ENCODE measurements around the gene UBE2I. TPM values are rescaled to one million over a fixed set of nuclear protein-coding genes. Genes with fewer than 3 reads are reported as not detected.

UBE2I gene
- polyA plus RNA-seq, 2 of the 4 experiments (the other 2 are of a cell fraction) = 170 to 208 TPM

- Histone ChIP-seq H3K27ac (peak overlapping the region; percentile 58 to 89; a peak in 4 of 6 replicates), H3K4me2 (peak overlapping the region; percentile 76), H3K9me3 (no peaks in the 10 kb centered on the region), H3K4me1 (peaks cover 28% of the 10 kb centered on the region), H3K4me3 (no peak overlapping the region)
- POLR2A ChIA-PET = interaction anchor here (1.5 kb wide), 1 partner anchor 8 kb away, joined by 4 read pairs; the partner anchor contains the start of gene UBE2I
- FAIRE-seq (no peak), ATAC-seq (no peak), DNase-seq (ENCODE audit: low read depth in 1 of 2, low spot score in 1 of 2) (no peak)
- TF ChIP-seq NPAS2 (CRISPR knock-in tag; IDR thresholded peaks at IDR 0.05; ENCODE audit: borderline replicate concordance) (no peak), MAZ (IDR thresholded peaks at IDR 0.05; ENCODE audit: borderline replicate concordance, low read depth, low read length) (no peak), HES2 (IDR thresholded peaks at IDR 0.05) (no peak), TP53 (CRISPR knock-in tag; IDR thresholded peaks at IDR 0.05) (no peak), ZNF302 (CRISPR knock-in tag; IDR thresholded peaks at IDR 0.05) (no peak), BCL3 (IDR thresholded peaks at IDR 0.05) (no peak)
- TF ChIP-seq, protein P1, sequence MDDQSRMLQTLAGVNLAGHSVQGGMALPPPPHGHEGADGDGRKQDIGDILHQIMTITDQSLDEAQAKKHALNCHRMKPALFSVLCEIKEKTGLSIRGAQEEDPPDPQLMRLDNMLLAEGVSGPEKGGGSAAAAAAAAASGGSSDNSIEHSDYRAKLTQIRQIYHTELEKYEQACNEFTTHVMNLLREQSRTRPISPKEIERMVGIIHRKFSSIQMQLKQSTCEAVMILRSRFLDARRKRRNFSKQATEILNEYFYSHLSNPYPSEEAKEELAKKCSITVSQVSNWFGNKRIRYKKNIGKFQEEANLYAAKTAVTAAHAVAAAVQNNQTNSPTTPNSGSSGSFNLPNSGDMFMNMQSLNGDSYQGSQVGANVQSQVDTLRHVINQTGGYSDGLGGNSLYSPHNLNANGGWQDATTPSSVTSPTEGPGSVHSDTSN (IDR thresholded peaks at IDR 0.05) = no peak
- 76% methylated on average over 12 of the region's 12 CpGs for WGBS (ENCODE audit: missing lambda C conversion rate)
- CTCF ChIA-PET = interaction anchor here (0.6 to 4.5 kb wide), 23 partner anchors 11 to 456 kb away, joined by 3 to 22 read pairs (median 4); no protein-coding TSS in a partner anchor
These were observed 7.9 kb upstream of the UBE2I start for GRCh38 chr16:1301562-1301961.

DNA sequence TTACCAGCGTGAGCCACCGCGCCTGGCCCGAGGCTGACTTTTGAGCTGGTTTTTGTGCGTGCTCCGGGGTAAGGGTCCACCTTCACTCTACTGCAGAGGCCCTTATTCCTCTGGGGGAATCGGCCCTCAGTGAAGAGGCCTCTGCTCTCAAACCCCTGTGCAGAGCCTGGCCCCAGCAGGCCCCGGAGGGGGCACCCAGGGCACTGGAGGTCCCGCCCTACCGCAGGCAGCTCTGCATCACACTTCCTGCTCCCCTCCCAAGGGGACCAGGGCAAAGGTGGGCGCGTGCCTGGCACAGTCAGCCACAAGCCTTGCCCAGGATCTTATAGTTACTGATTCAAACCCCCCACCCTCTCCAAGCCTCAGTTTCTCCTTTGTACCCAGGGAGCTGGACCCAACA, 3.6 kb upstream of the UBE2I start:
- ATAC-seq (no peak), FAIRE-seq (no peak), DNase-seq (ENCODE audit: low read depth in 1 of 2, low spot score in 1 of 2) (no peak)
- ChIA-PET CTCF (interaction anchor here (1.3 kb wide), 1 partner anchor 33 kb away, joined by 6 read pairs; no protein-coding TSS in a partner anchor), POLR2A (interaction anchor here (0.8 kb wide), 1 partner anchor 39 kb away, joined by 3 read pairs; no protein-coding TSS in a partner anchor)
- Histone ChIP-seq H3K4me3 (no peak overlapping the region), H3K27ac (no peak overlapping the region), H3K4me1 (peaks cover 14% of the 10 kb centered on the region; the same call in 1 of the 3 replicates), H3K9me3 (no peaks in the 10 kb centered on the region), H3K4me2 (no peak overlapping the region)
- 66% methylated on average over 8 of the region's 12 CpGs for WGBS (ENCODE audit: missing lambda C conversion rate)
- TF ChIP-seq FOXS1 (CRISPR knock-in tag; IDR thresholded peaks at IDR 0.05) (no peak), NFE2L2 (conservative IDR thresholded peaks at IDR 0.05; ENCODE audit: low read length) (no peak), JUN (IDR thresholded peaks at IDR 0.05) (no peak), KDM5A (IDR thresholded peaks at IDR 0.05) (no peak), RNF2 (IDR thresholded peaks at IDR 0.05; ENCODE audit: borderline replicate concordance, low read depth) (no peak), TP53 (CRISPR knock-in tag; IDR thresholded peaks at IDR 0.05) (no peak), POLR2AphosphoS2 (conservative IDR thresholded peaks at IDR 0.05; ENCODE audit: low read length) (no peak)
- TF ChIP-seq, protein P2, sequence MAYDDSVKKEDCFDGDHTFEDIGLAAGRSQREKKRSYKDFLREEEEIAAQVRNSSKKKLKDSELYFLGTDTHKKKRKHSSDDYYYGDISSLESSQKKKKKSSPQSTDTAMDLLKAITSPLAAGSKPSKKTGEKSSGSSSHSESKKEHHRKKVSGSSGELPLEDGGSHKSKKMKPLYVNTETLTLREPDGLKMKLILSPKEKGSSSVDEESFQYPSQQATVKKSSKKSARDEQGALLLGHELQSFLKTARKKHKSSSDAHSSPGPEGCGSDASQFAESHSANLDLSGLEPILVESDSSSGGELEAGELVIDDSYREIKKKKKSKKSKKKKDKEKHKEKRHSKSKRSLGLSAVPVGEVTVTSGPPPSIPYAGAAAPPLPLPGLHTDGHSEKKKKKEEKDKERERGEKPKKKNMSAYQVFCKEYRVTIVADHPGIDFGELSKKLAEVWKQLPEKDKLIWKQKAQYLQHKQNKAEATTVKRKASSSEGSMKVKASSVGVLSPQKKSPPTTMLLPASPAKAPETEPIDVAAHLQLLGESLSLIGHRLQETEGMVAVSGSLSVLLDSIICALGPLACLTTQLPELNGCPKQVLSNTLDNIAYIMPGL (CRISPR knock-in tag; IDR thresholded peaks at IDR 0.05; ENCODE audit: borderline replicate concordance) = no peak
- TF ChIP-seq, protein P3, sequence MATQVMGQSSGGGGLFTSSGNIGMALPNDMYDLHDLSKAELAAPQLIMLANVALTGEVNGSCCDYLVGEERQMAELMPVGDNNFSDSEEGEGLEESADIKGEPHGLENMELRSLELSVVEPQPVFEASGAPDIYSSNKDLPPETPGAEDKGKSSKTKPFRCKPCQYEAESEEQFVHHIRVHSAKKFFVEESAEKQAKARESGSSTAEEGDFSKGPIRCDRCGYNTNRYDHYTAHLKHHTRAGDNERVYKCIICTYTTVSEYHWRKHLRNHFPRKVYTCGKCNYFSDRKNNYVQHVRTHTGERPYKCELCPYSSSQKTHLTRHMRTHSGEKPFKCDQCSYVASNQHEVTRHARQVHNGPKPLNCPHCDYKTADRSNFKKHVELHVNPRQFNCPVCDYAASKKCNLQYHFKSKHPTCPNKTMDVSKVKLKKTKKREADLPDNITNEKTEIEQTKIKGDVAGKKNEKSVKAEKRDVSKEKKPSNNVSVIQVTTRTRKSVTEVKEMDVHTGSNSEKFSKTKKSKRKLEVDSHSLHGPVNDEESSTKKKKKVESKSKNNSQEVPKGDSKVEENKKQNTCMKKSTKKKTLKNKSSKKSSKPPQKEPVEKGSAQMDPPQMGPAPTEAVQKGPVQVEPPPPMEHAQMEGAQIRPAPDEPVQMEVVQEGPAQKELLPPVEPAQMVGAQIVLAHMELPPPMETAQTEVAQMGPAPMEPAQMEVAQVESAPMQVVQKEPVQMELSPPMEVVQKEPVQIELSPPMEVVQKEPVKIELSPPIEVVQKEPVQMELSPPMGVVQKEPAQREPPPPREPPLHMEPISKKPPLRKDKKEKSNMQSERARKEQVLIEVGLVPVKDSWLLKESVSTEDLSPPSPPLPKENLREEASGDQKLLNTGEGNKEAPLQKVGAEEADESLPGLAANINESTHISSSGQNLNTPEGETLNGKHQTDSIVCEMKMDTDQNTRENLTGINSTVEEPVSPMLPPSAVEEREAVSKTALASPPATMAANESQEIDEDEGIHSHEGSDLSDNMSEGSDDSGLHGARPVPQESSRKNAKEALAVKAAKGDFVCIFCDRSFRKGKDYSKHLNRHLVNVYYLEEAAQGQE (IDR thresholded peaks at IDR 0.05) = no peak
